Measurements from ENCODE around the gene COL11A2.

The COL11A2 gene

GRCh38 chr6:33206027-33206863 lies 14.0 kb upstream of the COL11A2 start:
- no peak for DNase-seq

GRCh38 chr6:33205191-33206026 lies 13.1 kb upstream of the COL11A2 start:
- peak; percentile 43 for DNase-seq

DNA sequence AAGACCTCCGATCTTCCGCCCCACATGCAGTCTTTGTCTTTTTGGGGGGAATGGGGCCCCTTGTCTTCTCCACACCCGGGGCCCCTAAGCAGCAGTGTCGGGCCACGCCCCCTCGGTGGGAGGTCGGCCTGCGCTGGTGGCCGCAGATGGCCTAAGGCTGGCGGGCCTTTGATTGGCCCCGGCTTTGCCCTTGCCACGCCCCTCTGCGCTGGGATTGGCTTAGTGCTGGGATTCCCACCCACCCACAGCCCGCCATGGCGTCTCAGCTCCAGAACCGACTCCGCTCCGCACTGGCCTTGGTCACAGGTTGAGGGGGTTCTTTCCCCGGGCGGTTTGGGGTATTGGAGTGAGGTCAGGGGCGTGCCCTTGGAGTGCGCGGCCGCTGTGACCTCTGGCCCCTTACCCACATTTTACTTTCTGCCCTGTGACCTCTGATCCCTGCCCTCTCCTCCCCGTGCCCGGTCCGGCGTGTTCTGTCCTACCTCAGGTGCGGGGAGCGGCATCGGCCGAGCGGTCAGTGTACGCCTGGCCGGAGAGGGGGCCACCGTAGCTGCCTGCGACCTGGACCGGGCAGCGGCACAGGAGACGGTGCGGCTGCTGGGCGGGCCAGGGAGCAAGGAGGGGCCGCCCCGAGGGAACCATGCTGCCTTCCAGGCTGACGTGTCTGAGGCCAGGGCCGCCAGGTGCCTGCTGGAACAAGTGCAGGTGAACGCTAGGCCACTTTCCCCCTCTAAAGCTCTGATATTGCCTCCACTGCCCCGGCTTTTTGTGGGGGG lies 12.3 kb upstream of the COL11A2 start, which contains the start of gene HSD17B8:
Gene HSD17B8 (plus strand): TSS at position 241 of the 776 bp plus-strand sequence. CDS start 14 bp downstream, at position 255.
- DNase-seq, result peak; percentile 91

GRCh38 chr6:33204165-33204414 lies 11.8 kb upstream of the COL11A2 start:
- DNase-seq, result no peak

DNA sequence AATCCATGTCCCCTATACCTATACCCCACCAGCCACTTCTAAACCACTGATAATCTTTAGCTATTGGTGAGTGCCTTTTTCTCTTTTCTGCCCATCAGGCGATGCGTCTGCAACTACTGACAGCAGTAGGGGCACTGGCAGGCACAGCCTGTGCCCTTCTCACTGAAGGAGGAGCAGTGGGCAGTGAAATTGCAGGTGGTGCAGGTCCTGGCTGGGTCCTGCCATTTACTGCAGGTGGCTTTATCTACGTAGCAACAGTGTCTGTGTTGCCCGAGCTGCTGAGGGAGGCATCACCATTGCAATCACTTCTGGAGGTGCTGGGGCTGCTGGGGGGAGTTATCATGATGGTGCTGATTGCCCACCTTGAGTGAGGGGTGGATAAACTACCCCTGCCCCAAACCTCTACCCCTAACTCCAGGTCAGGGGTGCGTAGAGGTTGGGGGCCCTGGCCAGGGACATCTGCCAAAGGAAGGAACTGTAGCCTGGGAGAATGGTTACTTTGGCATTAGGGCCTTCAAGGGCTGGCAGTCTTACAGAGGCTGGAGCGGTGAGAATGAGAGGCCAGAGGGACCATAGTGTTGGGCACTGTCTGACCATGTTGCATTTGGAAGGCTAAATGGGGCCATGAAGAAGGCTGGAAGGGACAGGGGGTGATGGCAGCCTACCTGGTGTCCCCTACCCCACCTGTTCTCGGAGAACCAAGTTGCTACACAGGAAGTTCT lies 11.3 kb upstream of the COL11A2 start:
- DNase-seq, result no peak

DNA sequence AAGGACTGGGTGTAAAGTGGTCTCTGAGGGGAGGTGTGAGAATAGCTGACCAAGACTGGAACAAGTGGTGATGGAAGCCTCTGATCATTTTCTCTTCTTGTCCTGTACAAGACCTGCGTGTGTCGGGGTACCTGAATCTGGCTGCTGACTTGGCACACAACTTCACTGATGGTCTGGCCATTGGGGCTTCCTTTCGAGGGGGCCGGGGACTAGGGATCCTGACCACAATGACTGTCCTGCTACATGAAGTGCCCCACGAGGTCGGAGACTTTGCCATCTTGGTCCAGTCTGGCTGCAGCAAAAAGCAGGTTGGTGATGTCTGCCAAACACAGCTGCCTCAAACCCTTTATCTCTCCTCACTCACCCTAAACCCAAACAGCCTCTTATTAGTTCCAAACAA lies 10.5 kb upstream of the COL11A2 start:
- no peak for DNase-seq

DNA sequence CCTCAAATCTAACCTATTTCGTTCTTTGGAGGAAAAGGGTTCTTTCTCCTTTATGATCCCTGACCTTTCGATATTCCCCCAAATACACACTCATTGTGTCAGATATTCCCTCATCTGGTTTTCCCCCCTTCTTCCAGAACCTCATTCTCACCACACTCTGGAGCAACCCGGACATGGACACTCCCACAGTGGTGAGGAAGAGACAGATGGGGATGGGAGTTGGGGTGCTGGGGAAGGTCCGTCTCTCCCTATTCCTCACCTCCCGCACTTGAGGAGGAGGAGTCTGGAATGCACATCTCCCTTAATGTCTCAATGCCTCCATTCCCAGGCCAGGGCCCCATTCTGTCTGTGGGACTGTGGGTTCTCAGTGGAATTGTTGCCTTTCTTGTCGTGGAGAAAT lies 9.7 kb upstream of the COL11A2 start:
- no peak for DNase-seq

- DNase-seq, result no peak
Observed at GRCh38 chr6:33201147-33201545, 8.9 kb upstream of the COL11A2 start.

DNA sequence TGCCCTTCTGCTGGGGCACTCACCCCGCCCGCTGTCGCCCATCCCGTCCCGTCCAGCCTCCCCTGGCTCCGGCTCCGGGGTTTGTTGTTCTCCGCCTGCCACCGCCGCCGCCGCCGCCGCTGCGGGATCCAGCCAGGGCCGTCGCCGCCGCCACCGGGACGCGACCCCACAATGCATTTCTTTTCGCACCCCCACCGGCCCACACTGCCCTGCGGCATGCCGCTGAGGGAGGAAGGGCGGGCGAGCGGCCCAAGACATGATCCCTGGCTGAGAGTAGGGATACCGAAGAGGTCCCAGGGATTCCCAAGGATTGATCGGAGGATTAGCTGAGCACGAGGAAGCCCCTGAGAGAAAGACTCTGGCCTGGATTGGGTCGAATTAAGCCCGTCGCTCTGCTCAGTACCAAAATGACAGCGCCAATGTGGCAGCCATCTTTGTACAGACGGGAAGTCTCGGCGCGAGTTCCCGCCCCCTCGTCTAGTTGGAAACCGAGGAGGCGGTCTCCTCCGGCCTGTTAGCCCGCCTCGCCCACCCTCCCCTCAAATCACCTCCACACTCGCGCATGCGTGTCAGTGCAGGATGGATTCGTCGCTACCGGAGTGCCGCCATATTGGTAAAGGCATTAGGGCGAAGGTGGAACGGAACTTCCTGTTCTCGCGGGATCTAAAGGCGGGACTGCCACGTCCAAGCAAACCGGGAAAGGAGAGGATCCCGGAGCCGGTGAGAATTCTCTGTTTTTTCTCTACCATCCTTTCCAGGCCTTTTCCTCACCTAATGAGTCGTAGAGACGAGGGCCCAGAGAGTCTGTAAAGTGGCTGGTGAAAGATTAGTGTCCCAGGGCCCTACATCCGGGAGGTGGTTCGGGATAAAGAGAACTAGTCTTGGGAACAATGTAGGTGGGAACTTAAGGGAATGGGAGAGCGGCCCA lies 8.2 kb upstream of the COL11A2 start, which contains the start of the genes RXRB and SLC39A7:
Gene RXRB (minus strand): TSS at position 447 of the 928 bp plus-strand sequence. CDS start 189 bp downstream, at position 258.
Gene SLC39A7 (plus strand): TSS at position 649 of the 928 bp plus-strand sequence. CDS start 379 bp downstream, outside the sequence.
- DNase-seq, result peak; percentile 98

DNA sequence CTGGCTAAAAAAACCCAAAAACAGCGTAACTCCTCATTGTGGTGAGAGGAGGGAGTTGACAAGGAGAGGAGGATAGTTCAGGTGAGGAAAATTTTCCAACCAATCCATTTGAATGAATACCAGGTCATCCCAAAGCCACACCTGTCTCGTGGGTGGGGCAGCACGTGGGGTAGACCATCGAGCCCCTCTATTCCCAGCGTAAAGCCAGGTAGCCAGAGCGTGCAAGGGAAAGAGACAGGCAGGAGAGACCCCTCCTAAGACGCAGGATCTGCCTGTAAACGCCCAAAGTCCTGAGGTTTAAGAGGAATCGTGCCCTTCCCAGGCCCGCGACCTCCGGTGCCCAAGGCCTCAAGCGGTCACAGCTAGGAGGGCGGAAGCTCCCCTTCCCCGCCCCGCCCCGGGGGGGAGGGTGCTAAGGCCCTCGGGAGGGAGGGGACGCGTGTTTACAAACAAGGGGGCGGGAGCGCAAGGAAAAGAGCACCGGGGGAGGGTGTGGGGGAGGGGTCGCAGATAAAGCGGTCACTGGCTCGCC lies 7.5 kb upstream of the COL11A2 start:
- peak; percentile 63 for DNase-seq

DNA sequence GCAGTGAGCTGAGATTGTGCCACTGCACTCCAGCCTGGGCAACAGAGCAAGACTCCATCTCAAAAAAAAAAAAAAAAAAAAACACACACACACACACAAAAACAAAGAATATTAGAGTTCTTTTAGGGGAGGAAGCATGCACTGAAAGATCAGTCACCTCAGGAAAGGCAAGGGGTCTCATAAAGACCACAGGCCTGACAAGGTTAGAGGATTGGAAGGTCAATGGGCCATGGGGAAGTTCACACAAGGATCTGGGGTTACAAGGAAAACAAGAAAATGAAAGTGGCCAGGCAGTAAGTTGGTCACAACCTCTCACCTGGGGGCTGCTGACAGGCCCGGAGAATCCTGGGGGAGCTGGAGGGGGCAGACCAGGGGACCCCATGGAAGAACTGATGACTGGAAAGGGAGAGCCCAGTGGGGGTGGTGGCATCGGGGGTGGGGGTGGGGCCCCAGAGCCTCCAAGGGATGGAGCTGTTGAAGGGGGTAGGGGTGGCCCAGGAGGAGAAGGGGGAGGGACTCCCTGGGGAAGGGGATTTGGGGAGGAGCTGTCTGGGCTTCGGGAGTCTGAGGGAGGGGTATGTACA lies 6.7 kb upstream of the COL11A2 start:
- DNase-seq, result no peak

- DNase-seq, result no peak
Observed at GRCh38 chr6:33198159-33198852, 6.0 kb upstream of the COL11A2 start.

DNA sequence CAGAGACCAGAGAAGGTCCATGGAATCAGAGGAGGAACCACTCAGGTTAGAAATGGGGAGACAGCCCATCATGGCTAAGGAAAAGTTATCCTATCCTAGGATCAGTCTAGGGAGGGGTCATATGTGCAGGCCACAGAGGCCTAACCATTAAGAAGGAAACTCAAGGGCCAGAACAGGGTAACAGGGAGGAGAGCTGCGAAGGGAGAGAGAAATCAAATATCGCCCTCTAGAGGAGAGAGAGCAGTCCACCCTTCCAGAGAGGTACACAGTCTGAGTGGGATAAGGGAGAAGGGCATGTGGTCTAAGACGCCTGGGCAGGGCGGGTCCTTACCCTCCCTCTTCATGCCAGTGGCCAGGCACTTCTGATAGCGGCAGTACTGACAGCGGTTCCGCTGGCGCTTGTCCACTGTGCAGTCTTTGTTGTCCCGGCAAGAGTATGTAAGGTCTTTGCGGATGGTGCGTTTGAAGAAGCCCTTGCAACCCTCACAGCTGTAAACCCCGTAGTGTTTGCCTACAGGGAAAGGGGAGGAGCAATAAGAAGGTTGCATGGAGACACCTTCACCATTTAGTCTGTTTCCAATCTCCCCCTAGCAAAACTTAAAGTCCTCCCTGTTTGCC lies 5.3 kb upstream of the COL11A2 start:
- no peak for DNase-seq

DNA sequence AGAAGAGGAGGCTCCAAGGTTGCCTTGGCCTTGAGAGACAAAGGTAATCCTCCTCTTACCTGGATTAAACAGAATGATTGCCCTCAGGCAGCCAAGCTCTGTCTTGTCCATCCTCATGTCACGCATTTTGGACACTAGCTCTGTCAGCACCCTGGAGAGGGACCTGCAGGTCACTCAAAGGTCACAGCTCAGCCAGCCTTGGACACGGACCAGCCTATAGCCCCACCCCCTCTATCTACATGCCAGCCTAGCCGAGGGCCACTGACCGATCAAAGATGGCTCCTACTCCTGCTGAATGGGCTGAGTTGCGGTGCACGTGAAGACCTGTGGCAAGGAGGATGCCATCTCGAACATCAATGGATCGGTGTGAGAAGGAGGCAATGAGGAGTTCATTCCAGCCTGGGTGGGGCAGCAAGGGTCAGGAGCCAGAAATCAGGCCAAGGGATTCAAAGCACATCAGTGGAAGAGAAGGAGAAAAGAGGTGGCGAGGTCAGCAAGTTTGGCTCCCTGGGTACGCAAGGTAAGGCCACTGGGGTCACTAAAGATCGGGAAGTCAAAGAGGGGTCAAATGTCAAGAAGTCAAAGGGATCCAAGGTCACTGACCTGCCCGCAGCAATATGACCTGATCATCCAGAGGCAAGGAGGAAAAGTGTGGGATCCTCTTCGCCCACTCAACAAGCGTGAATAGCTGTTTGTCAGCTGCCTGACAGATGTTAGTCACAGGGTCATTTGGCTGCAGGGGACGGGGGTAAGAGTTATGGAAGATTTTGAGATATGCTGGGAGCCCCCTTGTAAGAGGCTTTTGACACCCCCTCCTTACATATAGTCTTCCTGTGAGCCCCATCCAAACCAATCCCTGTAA lies 3.3 kb upstream of the COL11A2 start:
- no peak for DNase-seq

DNA sequence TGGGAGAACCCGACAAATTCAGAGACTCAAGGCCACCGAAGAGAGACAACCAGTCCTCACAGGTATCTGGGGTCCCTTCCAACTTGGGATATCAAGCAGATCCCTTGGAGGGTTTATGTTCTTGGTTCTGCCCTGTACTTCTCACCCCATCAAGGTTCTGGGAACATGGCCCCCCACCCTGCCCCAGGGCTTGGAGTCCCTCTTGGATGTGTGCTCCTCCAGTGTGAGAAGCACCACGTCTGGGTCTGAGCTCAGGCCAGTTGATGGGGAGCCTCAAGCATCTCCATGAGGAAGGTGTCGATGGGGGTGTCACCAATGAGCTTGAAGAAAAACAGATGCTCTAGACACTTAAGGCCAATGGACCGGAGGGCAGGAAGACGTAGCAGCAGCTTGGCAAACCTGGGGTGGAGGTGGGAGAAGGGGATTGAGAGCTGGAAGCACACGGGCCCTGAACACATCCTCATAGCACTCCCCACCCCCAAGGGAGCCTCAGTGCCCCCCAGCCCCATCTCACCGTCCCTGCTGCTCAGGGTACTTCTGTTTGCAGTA lies 2.2 kb upstream of the COL11A2 start:
- no peak for DNase-seq

DNA sequence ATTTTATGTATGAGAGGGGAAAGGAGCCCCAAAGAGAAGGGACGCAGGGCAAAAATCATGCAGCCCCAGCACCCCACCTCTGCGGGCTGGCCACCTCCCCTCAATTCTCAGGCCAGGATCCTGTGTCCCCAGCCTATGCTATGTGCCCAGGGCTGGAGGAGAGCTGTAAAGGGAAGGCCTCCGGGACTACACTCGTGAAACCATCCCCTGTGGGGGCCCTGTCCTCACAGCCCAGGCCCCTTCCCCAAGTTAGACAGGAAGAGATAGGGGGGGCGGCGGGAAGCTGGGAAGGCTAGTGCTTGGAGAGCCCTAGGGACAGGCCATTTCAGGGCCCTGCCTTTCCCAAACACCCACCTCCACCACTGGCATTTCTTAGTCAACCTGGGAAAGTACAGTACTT lies 1.4 kb upstream of the COL11A2 start:
- no peak for DNase-seq

- DNase-seq, result peak; percentile 47
Observed at GRCh38 chr6:33192671-33193602, 670 bp upstream of the COL11A2 start.

All from activated CD8-positive, alpha-beta memory T cell treated with anti-CD3 and anti-CD28 coated beads, Interleukin-2, amount 50 U/mL, for 4 hours (primary cell).